Tibial artery (tissue), 4 donors: ENCODE measurements around the gene CELF4.
A peak's percentile ranks its signal among the peaks of the same experiment; 100 is the strongest.

Experiments used
- DNase-seq, 2 donors: peaks; one replicate each; pipeline ENCODE4 v3.0.0-alpha.2; 2019
- H3K27ac ChIP-seq, 2 donors: fragments of 200-600 bp; sonication (generic) in 1 of 2; 1 replicate in 1 of 2; 2 replicates in 1 of 2; pipeline ENCODE4 v1.5.1; 2018 to 2019; ENCODE audit warnings: mild to moderate bottlenecking in 1 of 2
- H3K27me3 ChIP-seq, 2 donors: fragments of 200-600 bp; sonication (generic) in 1 of 2; one replicate each; pipeline versions ENCODE4 v1.5.1 to v1.6.0; 2016 to 2019
- H3K36me3 ChIP-seq, 3 donors: fragments of 200-600 bp; sonication (generic) in 2 of 3; one replicate each; pipeline ENCODE4 v1.5.1; 2016 to 2019; ENCODE audit warnings: mild to moderate bottlenecking in 2 of 3
- H3K4me1 ChIP-seq, 4 donors: fragments of 200-600 bp; sonication (generic) in 2 of 4; 1 replicate in 3 of 4; 2 replicates in 1 of 4; pipeline ENCODE4 v1.5.1; 2016 to 2019
- H3K4me3 ChIP-seq, 2 donors: fragments of 200-600 bp; sonication (generic) in 1 of 2; 1 replicate in 1 of 2; 2 replicates in 1 of 2; pipeline ENCODE4 v1.5.1; 2018 to 2019; ENCODE audit warnings: mild to moderate bottlenecking in 2 of 2
- H3K9me3 ChIP-seq, 3 donors: fragments of 200-600 bp; sonication (generic) in 1 of 3; one replicate each; pipeline ENCODE4 v1.5.1; 2016 to 2019
- CTCF ChIP-seq, 2 experiments: fragments of 200-600 bp in 1 of 2; fragments of 450-650 bp in 1 of 2; IDR thresholded peaks; one replicate each; pipeline ENCODE4 v1.5.1; 2017 to 2019; ENCODE audit warnings: antibody characterized with exemption in 2 of 2, mild to moderate bottlenecking in 1 of 2, moderate library complexity in 1 of 2
- intact Hi-C: fragments of 100-400 bp; cut with DNase I; formaldehyde crosslinking; loops from one replicate; pipeline ENCODE4 v1.15.0; 2023; ENCODE audit warnings: low total_unique reads

CELF4 gene

GRCh38 chr18:37254973-37255372 lies 310.6 kb downstream of the CELF4 start:
- intact Hi-C loops, result no loop called here
- no peak overlapping the region for H3K4me3 ChIP-seq
- no peak for DNase-seq
- no peak for TF ChIP-seq CTCF (IDR thresholded peaks at IDR 0.05)
- no peaks in the 10 kb centered on the region for H3K36me3 ChIP-seq
- H3K27ac ChIP-seq, result no peak overlapping the region
- peaks cover 0 to 16% (median 10%) of the 10 kb centered on the region in 4 donors for H3K4me1 ChIP-seq
- no peaks in the 10 kb centered on the region for H3K9me3 ChIP-seq
- H3K27me3 ChIP-seq, result peaks cover 0 to 87% of the 10 kb centered on the region in 2 donors

- no peaks in the 10 kb centered on the region for H3K9me3 ChIP-seq
- peaks cover 0 to 16% (median 10%) of the 10 kb centered on the region in 4 donors for H3K4me1 ChIP-seq
- peaks cover 0 to 89% of the 10 kb centered on the region in 2 donors for H3K27me3 ChIP-seq
- intact Hi-C loops, result no loop called here
- no peak overlapping the region for H3K27ac ChIP-seq
- no peak for DNase-seq
- no peaks in the 10 kb centered on the region for H3K36me3 ChIP-seq
- peak overlapping the region; percentile 25 to 46 for H3K4me3 ChIP-seq
- no peak for TF ChIP-seq CTCF (IDR thresholded peaks at IDR 0.05)
These were observed 311.3 kb downstream of the CELF4 start for GRCh38 chr18:37254236-37254754.

GRCh38 chr18:37253394-37254235 lies 312.0 kb downstream of the CELF4 start:
- no peak for DNase-seq
- H3K36me3 ChIP-seq, result no peaks in the 10 kb centered on the region
- H3K27ac ChIP-seq, result no peak overlapping the region
- no peak for TF ChIP-seq CTCF (IDR thresholded peaks at IDR 0.05)
- peaks cover 0 to 16% (median 10%) of the 10 kb centered on the region in 4 donors for H3K4me1 ChIP-seq
- H3K9me3 ChIP-seq, result no peaks in the 10 kb centered on the region
- intact Hi-C loops, result no loop called here
- H3K27me3 ChIP-seq, result peaks cover 0 to 86% of the 10 kb centered on the region in 2 donors
- H3K4me3 ChIP-seq, result peak overlapping the region; percentile 25 to 46

- Histone ChIP-seq H3K27me3 (peaks cover 0 to 79% of the 10 kb centered on the region in 2 donors), H3K4me1 (peaks cover 0 to 16% (median 10%) of the 10 kb centered on the region in 4 donors), H3K4me3 (no peak overlapping the region), H3K9me3 (no peaks in the 10 kb centered on the region), H3K36me3 (no peaks in the 10 kb centered on the region), H3K27ac (no peak overlapping the region)
- TF ChIP-seq CTCF (IDR thresholded peaks at IDR 0.05), result no peak
- intact Hi-C loops, result no loop called here
- no peak for DNase-seq
These were observed 312.7 kb downstream of the CELF4 start for GRCh38 chr18:37252854-37253393.

GRCh38 chr18:37252342-37252741 lies 313.3 kb downstream of the CELF4 start:
- Histone ChIP-seq H3K4me1 (peaks cover 0 to 16% (median 10%) of the 10 kb centered on the region in 4 donors), H3K36me3 (no peaks in the 10 kb centered on the region), H3K27ac (no peak overlapping the region), H3K27me3 (peaks cover 0 to 76% of the 10 kb centered on the region in 2 donors), H3K4me3 (no peak overlapping the region), H3K9me3 (no peaks in the 10 kb centered on the region)
- intact Hi-C loops, result no loop called here
- no peak for TF ChIP-seq CTCF (IDR thresholded peaks at IDR 0.05)
- peak in 1 of 2 donors; percentile 17 for DNase-seq
